ENCODE measurements around the gene NF2.
A peak's percentile ranks its signal among the peaks of the same experiment; 100 is the strongest.

The NF2 gene

GRCh38 chr22:29702931-29703501, 99.6 kb downstream of the NF2 start:
- no peak for DNase-seq (ENCODE audit: low spot score)

- DNase-seq (ENCODE audit: low spot score): no peak
These were observed 100.2 kb downstream of the NF2 start for GRCh38 chr22:29703569-29704195.

GRCh38 chr22:29704528-29705285, 101.3 kb downstream of the NF2 start:
- no peak for DNase-seq (ENCODE audit: low spot score)

- DNase-seq (ENCODE audit: low spot score): no peak
These were observed 102.2 kb downstream of the NF2 start for GRCh38 chr22:29705651-29706050.

- no peak for DNase-seq (ENCODE audit: low spot score)
These were observed 103.1 kb downstream of the NF2 start for GRCh38 chr22:29706486-29706885.

GRCh38 chr22:29707010-29707409, 103.6 kb downstream of the NF2 start:
- no peak for DNase-seq (ENCODE audit: low spot score)

GRCh38 chr22:29707471-29707870, 104.0 kb downstream of the NF2 start:
- DNase-seq (ENCODE audit: low spot score): no peak

- DNase-seq (ENCODE audit: low spot score): no peak
These were observed 106.8 kb downstream of the NF2 start for GRCh38 chr22:29710193-29710592.

- no peak for DNase-seq (ENCODE audit: low spot score)
These were observed 107.6 kb downstream of the NF2 start for GRCh38 chr22:29710922-29711593.

- no peak for DNase-seq (ENCODE audit: low spot score)
These were observed 108.7 kb downstream of the NF2 start for GRCh38 chr22:29712119-29712518.

GRCh38 chr22:29713156-29713727, 109.8 kb downstream of the NF2 start:
- DNase-seq (ENCODE audit: low spot score): no peak

GRCh38 chr22:29715240-29715639, 111.8 kb downstream of the NF2 start:
- DNase-seq (ENCODE audit: low spot score): no peak

- no peak for DNase-seq (ENCODE audit: low spot score)
These were observed 112.3 kb downstream of the NF2 start for GRCh38 chr22:29715705-29716104.

GRCh38 chr22:29716814-29717545, 113.5 kb downstream of the NF2 start:
- peak; percentile 48 for DNase-seq (ENCODE audit: low spot score)

GRCh38 chr22:29717789-29718188, 114.4 kb downstream of the NF2 start:
- DNase-seq (ENCODE audit: low spot score): no peak

- DNase-seq (ENCODE audit: low spot score): no peak
These were observed 115.8 kb downstream of the NF2 start for GRCh38 chr22:29718949-29719898.

- DNase-seq (ENCODE audit: low spot score): no peak
These were observed 116.6 kb downstream of the NF2 start, which contains the start of gene CABP7 for GRCh38 chr22:29719899-29720645. CABP7 (plus strand) TSS chr22:29720003; CDS start chr22:29720425, 422 bp downstream.

- no peak for DNase-seq (ENCODE audit: low spot score)
These were observed 117.4 kb downstream of the NF2 start for GRCh38 chr22:29720811-29721323.

- no peak for DNase-seq (ENCODE audit: low spot score)
These were observed 118.7 kb downstream of the NF2 start for GRCh38 chr22:29722151-29722550.

GRCh38 chr22:29722587-29722986, 119.2 kb downstream of the NF2 start:
- DNase-seq (ENCODE audit: low spot score): no peak

All from LoVo (cell line).